Endothelial cell of hepatic sinusoid (primary cell): ENCODE results near the gene PYGB.

Experiments
- in situ Hi-C: cut with HindIII; loops from 2 replicates; pipeline ENCODE4 v1.10.0; 2017; ENCODE audit warnings: low sequenced_read_pairs

Gene PYGB

DNA sequence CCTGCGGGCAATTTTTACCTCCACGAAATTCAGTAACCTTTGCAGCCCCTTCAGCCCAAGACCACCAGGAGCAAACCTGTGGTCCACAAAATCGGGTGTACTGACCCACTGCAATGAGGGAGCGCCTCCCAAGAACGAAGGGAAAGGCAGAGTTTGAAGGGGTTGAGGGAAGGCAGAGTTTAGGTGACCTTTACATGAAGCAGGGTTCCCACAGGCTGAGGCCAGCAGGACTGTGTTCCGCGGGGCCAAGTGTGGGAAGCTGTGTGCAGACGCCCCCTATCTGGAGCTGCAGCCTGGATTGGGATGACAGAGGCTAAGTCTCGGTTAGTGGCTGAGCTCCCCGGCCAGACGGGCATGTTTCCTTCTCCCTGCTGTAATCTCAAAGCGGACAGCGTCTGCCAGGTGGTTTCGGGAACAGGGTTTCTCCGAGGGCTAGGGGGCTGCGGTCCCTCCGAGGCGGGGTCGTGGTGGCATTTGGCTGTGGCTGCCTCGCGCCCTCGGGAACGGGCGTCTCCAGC is 826 bp upstream of the PYGB start:
- in situ Hi-C loops, result no loop called here

DNA sequence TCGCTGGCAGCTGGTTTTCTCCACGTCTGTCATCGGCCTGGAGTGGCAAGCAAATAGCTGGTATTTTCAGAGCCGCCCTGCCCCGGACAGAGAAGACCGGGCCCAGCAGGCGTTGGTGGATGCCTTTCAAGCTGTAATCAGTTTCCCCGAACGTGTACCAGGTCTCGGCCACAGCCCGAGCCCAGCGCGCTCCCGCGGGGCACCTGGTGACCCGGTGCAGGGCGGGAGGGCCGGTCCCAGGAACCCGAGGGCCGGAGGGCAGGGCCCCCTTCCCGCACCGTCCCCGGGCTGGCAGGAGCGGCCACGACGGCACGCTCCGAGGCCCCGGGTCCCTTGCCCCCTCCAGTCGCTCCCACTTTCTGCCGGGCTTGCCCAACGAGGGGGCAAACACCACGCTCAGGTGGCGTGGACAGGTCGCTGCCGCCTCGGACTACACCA is 348 bp upstream of the PYGB start:
- in situ Hi-C loops, result no loop called here

DNA sequence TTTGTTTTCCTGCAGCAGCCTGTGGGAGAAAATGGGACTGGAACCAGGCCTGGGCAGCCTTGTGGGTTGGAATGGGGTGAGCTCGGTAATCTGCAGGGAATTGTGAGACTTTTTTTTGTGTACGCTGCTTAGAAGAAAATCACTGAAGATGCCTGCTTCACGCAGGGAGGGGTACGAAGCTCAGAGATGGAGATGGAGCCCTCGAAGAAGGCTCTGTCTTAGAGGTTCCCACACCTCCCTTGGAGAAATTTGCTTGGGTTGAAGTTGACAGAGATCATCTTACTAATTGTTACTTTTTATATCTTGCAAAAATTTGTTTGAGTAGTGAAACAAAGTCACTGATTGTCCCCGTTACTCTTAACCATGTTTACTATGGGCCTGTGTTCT is 894 bp downstream of the PYGB start:
- in situ Hi-C loops, result no loop called here

DNA sequence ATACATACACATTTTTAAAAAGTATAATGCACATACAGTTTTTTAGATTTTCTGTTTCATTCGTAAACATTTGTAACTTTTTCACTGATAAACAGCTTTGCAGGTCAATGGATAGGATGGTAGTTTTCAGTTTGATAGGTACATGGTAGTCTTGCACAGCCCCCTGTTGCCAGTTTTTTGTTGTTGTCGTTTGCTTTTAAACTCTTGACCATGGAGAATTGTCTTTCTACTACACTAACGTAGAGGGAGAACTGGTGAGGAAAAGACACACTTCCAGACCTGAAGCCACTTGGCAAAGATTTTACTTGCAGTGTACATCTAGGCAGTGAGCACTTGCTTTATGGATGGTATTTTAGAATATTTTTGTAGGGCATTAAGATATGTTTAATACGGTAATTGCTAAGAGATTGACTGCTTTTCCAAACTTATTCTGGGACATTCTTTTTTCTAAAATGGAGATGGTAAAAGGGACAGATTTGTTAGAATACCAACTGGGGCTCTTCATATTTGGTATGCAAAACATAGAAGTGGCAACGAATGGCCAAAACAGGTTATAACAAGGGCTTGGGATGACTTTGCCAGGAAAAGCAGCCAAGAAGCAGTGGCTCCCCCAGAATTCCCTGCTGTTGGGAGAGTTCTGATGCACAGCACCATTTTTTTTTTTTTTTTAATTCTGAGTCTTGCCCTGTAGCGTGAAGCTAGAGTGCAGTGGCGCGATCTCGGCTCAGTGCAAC is 1.5 kb downstream of the PYGB start:
- in situ Hi-C loops, result no loop called here

DNA sequence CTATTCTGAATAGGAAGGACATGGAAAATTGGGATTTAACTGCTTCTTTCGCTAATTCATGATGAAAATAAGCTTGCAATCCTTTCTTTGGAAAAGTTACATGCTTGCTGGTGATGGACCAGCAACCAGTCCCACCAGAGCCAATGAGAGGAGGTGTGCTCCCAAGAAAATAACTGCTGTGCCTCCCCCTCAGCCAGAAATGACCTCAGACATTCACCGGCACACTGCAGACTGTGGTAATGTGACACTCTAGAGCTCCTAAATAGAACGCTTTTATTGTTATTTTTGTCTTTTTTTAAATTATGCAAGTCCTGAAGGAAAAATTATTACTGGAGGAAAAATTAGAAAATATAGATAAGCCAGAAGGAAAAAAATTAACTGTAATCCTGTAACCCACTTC is 2.6 kb downstream of the PYGB start:
- in situ Hi-C loops, result no loop called here

DNA sequence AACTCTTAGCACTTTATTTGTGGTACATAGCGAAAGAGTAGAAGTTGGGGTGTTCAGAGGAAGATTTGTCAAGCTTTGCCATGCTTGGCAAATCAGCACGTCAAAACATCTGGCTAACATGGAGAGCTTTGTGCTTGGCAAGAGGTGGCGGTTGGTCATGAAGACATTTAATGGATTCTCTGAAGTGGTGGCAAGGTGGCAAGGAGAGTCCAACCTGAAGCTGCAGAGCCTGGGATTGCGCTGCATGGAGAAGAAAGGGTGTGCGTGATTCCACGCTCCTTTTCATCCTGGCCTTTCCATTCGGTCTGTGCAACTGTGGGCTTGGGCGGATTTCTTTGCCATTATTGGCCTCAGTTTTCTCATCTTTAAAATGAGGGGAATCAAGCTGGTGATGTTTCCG is 3.1 kb downstream of the PYGB start:
- in situ Hi-C loops, result no loop called here

DNA sequence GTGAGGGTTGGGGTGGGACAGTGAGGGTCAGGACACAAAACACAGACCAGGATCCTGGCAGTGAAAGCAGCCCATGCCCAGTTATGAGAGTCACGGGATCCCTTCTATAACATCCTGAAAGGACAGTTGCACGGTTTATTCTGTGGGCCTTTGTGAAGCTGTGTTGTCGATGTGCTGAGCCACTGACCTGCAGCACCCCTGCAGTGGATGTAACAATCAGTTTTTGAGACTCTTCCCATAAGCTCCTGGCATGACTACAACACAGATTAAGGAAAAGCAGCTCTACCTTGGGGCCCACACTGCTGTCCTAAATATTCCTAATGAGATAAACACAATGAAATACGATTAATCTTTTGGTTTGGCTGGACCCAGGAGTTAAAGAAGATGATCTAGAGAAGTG is 3.7 kb downstream of the PYGB start:
- in situ Hi-C loops, result no loop called here

DNA sequence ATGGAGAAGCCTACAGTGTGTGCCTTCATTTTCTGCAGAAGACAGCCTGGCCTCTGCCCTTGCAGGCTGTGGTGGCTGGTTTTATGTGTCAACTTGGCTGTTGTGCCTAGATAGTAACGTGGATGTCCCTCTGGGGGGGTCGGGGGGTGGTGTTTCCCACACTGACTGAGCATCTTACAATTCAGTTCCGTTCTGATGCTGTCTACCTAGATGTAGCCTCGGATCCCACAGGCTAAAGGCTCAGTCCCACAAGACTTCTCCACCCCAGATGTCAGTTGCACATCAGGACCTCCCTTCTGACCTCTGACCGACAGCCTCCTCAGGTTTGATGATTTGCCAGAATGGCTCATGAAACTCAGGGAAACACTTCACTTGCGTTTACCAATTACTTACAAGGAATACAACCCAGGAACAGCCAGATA is 4.4 kb downstream of the PYGB start:
- in situ Hi-C loops, result no loop called here

DNA sequence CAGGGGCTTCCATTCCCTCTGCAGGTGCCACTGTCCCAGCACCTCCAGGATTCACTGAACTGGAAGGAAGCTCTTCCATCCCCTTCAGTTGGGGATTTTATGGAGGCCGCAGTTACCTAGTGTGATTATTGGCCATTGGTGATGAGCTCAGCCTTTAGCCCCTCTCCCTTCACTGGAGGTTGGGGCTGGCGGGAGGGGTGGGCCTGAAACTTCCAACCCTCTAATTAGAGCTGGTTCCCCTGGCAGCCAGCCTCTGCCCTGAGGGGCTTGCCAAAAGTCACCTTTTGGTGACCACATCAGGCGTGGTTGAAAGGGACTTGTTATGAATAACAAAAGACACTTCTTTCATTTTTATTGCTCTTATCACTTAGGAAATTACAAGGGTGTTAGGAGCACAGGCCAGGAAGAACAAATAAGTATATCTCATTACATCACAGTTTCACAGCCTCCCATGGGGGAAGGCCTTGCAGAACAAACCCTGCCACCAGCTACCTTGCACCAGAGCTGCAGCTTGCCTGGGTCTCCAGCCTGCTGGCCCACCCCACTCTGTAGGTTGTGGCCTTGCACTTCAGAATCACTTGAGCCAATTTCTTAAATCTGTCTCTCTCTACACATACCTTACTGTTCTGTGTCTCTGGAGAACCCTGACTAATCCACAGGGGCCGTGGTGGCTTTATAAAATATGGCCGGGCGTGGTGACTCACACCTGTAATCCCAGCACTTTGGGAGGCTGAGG is 5.0 kb downstream of the PYGB start:
- in situ Hi-C loops, result no loop called here

DNA sequence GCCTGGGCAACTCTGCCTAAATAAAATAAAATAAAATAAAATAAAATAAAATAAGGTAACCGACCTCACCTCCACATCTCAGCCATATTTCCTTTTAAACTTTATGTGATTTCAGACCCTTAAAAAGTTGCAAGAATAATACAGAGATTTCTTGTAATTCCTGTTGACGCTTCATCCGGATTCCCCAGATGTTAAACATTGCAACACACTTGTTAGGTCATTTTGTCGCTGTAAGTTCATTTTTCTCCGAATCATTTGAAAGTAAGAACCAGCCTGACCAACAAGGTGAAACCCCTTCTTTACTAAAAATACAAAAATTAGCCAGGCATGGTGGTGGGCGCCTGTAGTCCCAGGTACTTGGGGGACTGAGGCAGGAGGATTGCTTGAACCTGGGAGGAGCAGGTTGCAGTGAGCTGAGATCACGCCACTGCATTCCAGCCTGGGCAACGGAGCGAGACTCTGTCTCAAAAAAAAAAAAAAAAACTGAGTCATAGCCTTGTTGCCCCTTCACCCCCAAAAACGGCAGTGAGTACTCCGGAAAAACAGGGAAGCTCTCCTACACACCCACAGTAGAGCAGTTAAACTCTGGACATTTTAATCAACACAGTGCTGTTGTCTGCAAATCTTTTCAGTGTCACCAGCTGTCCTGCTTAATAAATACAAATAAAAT is 5.9 kb downstream of the PYGB start:
- in situ Hi-C loops, result no loop called here

DNA sequence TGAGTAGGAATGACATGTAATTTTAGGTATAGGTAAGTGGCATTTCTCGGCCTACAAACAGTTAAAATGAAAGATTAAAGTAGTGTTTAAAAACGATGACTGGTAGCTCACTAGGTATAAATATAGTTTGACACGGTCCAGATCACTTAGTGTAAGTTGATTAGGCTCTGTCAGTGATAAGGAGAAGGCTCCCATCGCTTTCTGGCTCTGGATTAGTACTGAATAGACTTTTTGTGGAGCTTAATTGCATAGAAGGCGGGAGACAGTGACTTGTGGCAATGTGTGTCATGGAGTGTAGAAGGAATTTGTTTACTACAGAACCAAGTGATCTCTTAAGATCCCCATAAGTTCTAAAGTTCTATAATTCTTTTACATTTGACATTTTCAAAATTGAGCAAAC is 6.7 kb downstream of the PYGB start:
- in situ Hi-C loops, result no loop called here

DNA sequence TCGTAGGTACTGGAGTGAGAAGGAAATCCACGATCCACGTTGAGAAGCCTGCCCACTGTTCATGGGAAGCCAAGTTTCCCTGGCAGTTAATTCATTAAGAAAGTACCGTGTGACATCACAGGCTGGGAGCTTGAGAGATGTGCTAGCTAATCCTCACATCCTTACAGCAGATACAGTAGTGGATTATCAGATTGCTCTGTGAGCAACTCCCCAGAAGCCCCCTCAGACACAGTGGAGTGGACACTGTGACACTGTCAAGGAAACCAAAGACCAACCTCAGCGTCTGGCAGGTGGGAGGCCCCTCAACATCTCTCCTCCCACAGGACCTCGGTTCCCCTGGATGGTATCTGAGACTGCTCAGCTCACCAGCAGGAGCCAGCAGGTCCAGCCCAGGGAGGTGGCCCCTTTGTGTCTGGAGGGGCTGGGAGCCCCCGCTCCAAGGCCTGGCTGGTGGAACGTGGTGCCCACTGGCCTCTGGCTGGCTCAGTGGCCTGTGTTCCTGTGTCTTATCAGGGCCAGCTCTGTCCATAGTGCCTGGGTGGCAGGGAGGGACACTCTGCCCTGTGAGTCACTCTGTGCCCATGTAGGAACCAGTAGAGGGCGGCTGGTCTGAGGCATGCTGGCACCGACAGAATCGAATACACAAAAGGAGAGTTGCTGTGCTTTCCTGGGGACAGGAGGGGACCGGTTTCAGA is 7.2 kb downstream of the PYGB start:
- in situ Hi-C loops, result no loop called here

DNA sequence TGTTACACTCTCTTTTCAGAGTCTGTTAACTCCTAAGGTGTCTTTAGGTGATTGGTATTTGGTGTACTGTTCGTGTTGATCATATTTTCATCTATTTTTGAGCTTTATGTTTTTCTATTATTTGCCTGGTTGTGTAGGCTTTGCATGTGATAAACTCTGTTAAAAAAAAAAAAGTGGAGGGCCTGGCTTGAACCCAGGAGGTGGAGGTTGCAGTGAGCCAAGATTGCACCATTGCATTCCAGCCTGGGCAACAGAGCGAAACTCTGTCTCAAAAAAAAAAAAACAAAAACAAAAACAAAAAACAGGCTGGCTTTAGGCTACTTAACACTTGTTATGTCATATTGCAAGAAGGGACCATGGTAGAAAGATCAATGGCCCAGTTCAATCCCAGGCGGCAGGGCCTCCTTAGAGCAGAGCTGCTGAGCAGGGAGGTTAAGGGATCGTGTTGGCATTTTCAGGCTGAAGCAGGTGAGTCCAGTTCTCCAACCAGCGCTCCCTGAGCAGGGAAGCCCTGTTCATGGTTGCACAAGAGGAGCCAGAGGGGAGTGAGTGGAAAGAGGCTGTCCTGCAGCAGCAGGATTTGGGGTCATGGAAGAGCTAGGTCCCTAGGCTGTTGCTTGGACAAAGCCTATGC is 8.5 kb downstream of the PYGB start:
- in situ Hi-C loops, result no loop called here

DNA sequence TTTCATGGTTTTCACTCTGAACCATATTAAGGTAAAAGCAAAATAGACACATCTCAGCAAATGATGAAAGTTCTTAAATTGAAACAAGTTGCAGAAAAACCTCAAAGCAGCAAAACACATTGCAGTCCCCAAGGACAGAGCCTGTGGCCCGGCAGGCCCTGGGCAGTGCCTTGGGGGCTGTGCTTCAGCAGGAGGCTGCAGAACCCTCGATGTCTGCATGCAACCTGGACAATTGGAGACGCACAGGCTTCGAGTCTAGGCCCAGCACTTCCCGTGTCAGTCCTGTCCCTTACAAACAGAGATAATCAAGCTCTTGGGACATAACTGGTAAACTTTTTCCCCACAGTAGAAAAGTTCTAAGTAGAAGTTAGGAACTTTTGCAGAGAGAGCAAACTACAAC is 9.2 kb downstream of the PYGB start:
- in situ Hi-C loops, result no loop called here

DNA sequence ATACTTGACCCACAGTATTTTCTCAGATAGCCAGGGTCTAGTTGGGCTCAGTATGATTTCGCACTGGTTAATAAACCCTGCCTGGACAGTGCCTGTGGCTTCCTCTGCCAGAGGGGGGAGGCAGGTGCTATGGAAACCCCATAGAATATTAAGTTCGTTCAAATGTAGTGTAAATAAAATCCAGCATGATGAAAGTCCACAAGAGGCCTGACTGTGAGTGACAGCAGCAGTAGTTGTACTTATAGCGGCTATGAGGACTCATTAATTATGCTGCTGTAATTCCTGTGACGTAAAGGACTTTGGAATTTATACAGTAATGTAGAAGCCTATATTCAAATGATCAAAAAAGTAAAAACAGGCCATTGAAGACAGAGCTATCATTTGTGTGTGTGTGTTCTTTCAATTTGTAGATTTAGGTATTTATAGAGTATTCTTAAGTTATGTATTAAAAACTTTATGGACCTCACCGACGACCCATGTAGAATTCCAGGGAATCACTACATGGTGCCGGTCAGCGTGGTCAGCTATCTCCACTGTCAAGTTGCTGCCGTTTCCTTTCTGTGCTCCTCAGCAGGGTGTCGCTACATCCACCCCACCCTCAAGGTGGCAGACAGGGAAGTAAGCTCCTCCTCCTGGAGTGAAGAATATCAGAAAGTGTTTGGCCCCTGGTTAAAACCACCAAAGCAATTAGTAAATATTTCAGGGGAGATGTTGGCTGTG is 10.0 kb downstream of the PYGB start:
- in situ Hi-C loops, result no loop called here

DNA sequence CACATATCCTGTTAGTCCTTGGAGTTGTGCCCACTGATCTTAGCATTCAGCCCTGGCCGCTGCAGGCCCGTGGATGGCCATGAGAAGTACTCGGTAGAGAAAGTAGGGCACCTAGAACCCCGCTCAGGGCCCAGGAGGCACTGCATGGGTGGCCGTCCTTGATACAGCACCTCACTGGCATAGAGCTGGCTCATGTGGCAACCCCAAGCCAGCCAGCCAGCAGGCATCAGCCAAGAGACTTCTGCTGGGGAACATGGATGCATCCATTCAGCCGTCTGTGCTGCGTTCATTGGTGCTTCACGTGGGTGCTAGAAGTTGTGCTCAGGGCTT is 10.6 kb downstream of the PYGB start:
- in situ Hi-C loops, result no loop called here

DNA sequence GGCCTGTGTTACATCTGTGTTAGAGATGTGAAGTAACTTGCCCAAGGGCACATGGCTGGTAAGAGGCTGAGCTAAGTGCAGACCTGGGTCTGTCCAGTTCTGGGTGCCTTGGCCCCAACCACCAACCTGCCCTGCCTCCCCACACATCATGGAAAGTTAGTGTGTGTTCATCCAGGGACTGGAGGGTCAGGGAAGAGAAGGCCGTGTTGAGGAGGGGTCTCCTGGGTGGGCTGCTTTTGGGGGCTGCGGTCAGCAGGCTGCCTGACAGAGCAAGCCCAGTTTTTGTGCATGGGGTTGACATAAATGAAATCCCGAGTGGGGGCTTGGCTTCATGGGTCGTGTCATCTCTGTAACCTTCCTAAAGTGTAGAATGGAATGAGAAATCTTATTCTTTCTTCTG is 10.9 kb downstream of the PYGB start:
- in situ Hi-C loops, result no loop called here

DNA sequence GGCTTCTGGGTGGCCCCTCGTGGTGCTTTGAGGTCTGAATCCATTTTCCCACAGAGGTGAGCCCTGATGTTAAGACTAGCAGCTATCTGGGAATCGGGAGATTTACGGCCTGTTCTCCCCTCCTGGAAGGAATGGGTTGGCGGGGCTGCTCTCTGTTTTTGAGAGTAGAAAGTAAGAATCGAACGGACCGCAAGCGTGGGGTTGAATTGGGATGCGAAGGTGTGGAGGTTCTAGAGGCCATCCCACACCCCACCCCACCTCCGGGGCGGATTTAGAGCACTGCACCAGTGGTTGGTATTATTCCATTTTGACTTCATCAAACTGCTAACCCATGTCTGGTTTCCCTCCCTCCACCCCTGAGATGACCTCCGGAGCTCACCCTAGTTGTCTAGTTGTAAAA is 11.5 kb downstream of the PYGB start:
- in situ Hi-C loops, result no loop called here

DNA sequence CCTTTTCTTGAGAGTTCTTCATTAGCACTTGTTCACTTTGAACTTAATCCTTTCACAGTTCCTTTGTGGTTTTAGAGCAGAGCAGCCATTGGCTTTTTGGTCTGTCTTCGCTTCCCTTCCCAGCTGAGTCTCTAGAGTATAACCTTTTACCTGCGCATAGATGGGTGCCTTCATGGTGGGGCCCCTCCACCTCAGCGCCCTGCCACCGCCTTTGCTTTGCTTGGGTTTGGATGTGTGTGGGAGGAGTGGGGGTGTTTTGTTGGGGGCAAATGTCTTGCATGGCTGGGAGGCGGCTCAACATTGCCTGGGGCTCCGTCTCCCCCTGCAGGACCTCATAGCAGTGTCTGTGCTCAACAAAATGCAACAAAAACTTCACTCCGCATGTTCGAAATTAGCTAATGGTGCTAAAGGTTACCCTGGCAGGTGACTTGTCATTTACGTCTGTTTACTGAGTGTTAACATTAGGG is 11.9 kb downstream of the PYGB start:
- in situ Hi-C loops, result loop anchor here (10.0 kb wide), 1 partner anchor 55 kb away; no protein-coding TSS in a partner anchor
